HAP-1 (cell line): ENCODE data around the gene HES6.

ENCODE experiments used
- DNase-seq, 2 experiments: peaks; one replicate each; pipeline ENCODE4 v3.0.0-alpha.2; 2016 to 2020; ENCODE audit warnings: low spot score in 2 of 2
- H3K27me3 ChIP-seq: fragments of 250-450 bp; sonication (Bioruptor Pico); 2 replicates; pipeline ENCODE4 v1.5.1; 2020; ENCODE audit warnings: low read depth, mild to moderate bottlenecking, moderate library complexity
- H3K36me3 ChIP-seq: fragments of 250-450 bp; sonication (Bioruptor Pico); replicated peaks from 2 replicates; pipeline ENCODE4 v1.5.1; 2020; ENCODE audit warnings: mild to moderate bottlenecking
- H3K4me1 ChIP-seq: fragments of 250-450 bp; sonication (Bioruptor Pico); 2 replicates; pipeline ENCODE4 v1.5.1; 2020; ENCODE audit warnings: mild to moderate bottlenecking
- H3K4me3 ChIP-seq: fragments of 250-450 bp; sonication (Bioruptor Pico); 2 replicates; pipeline ENCODE4 v1.5.1; 2020; ENCODE audit warnings: mild to moderate bottlenecking, moderate library complexity
- H3K9me3 ChIP-seq: fragments of 250-450 bp; sonication (Bioruptor Pico); 2 replicates; pipeline ENCODE4 v1.5.1; 2020; ENCODE audit warnings: mild to moderate bottlenecking, moderate library complexity
- in situ Hi-C: fragments of 300-500 bp; cut with MboI; formaldehyde crosslinking; loops from 3 replicates; pipeline ENCODE4 v1.14.3; 2020; ENCODE audit warnings: low sequenced_read_pairs, inconsistent platforms, mixed read lengths

The HES6 gene

GRCh38 chr2:238239543-238239862, 335 bp downstream of the HES6 start:
- peaks cover 7% of the 10 kb centered on the region for H3K36me3 ChIP-seq
- H3K4me3 ChIP-seq = peak overlapping the region; percentile 54

GRCh38 chr2:238238766-238239542, 884 bp downstream of the HES6 start:
- in situ Hi-C loops = no loop called here
- peaks cover 16% of the 10 kb centered on the region for H3K4me1 ChIP-seq
- peak overlapping the region; percentile 54 for H3K4me3 ChIP-seq
- H3K27me3 ChIP-seq = no peaks in the 10 kb centered on the region
- peak in 1 of 2 experiments; percentile 65 for DNase-seq
- H3K9me3 ChIP-seq = peaks cover 4% of the 10 kb centered on the region; the same call in 1 of the 2 replicates
- peaks cover 4% of the 10 kb centered on the region for H3K36me3 ChIP-seq

More at GRCh38 chr2:238239543-238239862, 335 bp downstream of the HES6 start:
- H3K4me1 ChIP-seq = peaks cover 15% of the 10 kb centered on the region
- in situ Hi-C loops = no loop called here
- DNase-seq = no peak
- peaks cover 4% of the 10 kb centered on the region; the same call in 1 of the 2 replicates for H3K9me3 ChIP-seq
- H3K27me3 ChIP-seq = no peaks in the 10 kb centered on the region

GRCh38 chr2:238238311-238238765, 1.5 kb downstream of the HES6 start:
- in situ Hi-C loops = no loop called here
- Histone ChIP-seq H3K27me3 (no peaks in the 10 kb centered on the region), H3K36me3 (peaks cover 4% of the 10 kb centered on the region), H3K9me3 (peaks cover 4% of the 10 kb centered on the region; the same call in 1 of the 2 replicates), H3K4me1 (peaks cover 16% of the 10 kb centered on the region), H3K4me3 (peak overlapping the region; percentile 54; the same call in 1 of the 2 replicates)
- no peak for DNase-seq

GRCh38 chr2:238237431-238238135, 2.3 kb downstream of the HES6 start:
- Histone ChIP-seq H3K9me3 (peaks cover 4% of the 10 kb centered on the region; the same call in 1 of the 2 replicates), H3K4me3 (no peak overlapping the region), H3K27me3 (no peaks in the 10 kb centered on the region), H3K36me3 (peaks cover 4% of the 10 kb centered on the region), H3K4me1 (peaks cover 16% of the 10 kb centered on the region)
- no peak for DNase-seq
- in situ Hi-C loops = no loop called here

GRCh38 chr2:238236571-238236970, 3.3 kb downstream of the HES6 start:
- Histone ChIP-seq H3K4me3 (no peak overlapping the region), H3K4me1 (peaks cover 16% of the 10 kb centered on the region), H3K9me3 (no peaks in the 10 kb centered on the region; the same call in 1 of the 2 replicates), H3K27me3 (no peaks in the 10 kb centered on the region), H3K36me3 (peaks cover 4% of the 10 kb centered on the region)
- DNase-seq = no peak
- in situ Hi-C loops = no loop called here

GRCh38 chr2:238235856-238236255, 4.0 kb downstream of the HES6 start:
- H3K27me3 ChIP-seq = no peaks in the 10 kb centered on the region
- no peak for DNase-seq
- no peaks in the 10 kb centered on the region; the same call in 1 of the 2 replicates for H3K9me3 ChIP-seq
- in situ Hi-C loops = no loop called here
- peaks cover 16% of the 10 kb centered on the region for H3K4me1 ChIP-seq
- H3K4me3 ChIP-seq = no peak overlapping the region
- H3K36me3 ChIP-seq = peaks cover 4% of the 10 kb centered on the region

GRCh38 chr2:238235331-238235732, 4.5 kb downstream of the HES6 start:
- Histone ChIP-seq H3K4me1 (peaks cover 16% of the 10 kb centered on the region), H3K9me3 (no peaks in the 10 kb centered on the region; the same call in 1 of the 2 replicates), H3K4me3 (no peak overlapping the region), H3K36me3 (peaks cover 4% of the 10 kb centered on the region), H3K27me3 (no peaks in the 10 kb centered on the region)
- in situ Hi-C loops = no loop called here
- no peak for DNase-seq

- H3K36me3 ChIP-seq = peaks cover under 1% of the 10 kb centered on the region
- no peaks in the 10 kb centered on the region for H3K27me3 ChIP-seq
- H3K4me1 ChIP-seq = peaks cover 9% of the 10 kb centered on the region
- no peak overlapping the region for H3K4me3 ChIP-seq
- no peak for DNase-seq
- H3K9me3 ChIP-seq = no peaks in the 10 kb centered on the region; the same call in 1 of the 2 replicates
- in situ Hi-C loops = no loop called here
Measured at GRCh38 chr2:238233625-238234024, 6.2 kb downstream of the HES6 start.

- DNase-seq = no peak
- H3K9me3 ChIP-seq = no peaks in the 10 kb centered on the region; the same call in 1 of the 2 replicates
- in situ Hi-C loops = no loop called here
- peaks cover 3% of the 10 kb centered on the region; the same call in 1 of the 2 replicates for H3K27me3 ChIP-seq
- H3K4me3 ChIP-seq = no peak overlapping the region
- H3K36me3 ChIP-seq = no peaks in the 10 kb centered on the region
- H3K4me1 ChIP-seq = peaks cover 4% of the 10 kb centered on the region; the same call in 1 of the 2 replicates
Measured at GRCh38 chr2:238231809-238232208, 8.0 kb downstream of the HES6 start.

GRCh38 chr2:238231251-238231793, 8.5 kb downstream of the HES6 start:
- DNase-seq = no peak

GRCh38 chr2:238230699-238231098, 9.1 kb downstream of the HES6 start:
- DNase-seq = no peak
- in situ Hi-C loops = no loop called here
- Histone ChIP-seq H3K36me3 (no peaks in the 10 kb centered on the region), H3K4me3 (no peak overlapping the region), H3K9me3 (no peaks in the 10 kb centered on the region; the same call in 1 of the 2 replicates), H3K27me3 (peaks cover 3% of the 10 kb centered on the region; the same call in 1 of the 2 replicates), H3K4me1 (peaks cover 4% of the 10 kb centered on the region; the same call in 1 of the 2 replicates)

More at GRCh38 chr2:238231251-238231793, 8.5 kb downstream of the HES6 start:
- no peaks in the 10 kb centered on the region; the same call in 1 of the 2 replicates for H3K9me3 ChIP-seq
- H3K4me1 ChIP-seq = peaks cover 4% of the 10 kb centered on the region; the same call in 1 of the 2 replicates
- peaks cover 3% of the 10 kb centered on the region; the same call in 1 of the 2 replicates for H3K27me3 ChIP-seq
- H3K4me3 ChIP-seq = no peak overlapping the region
- in situ Hi-C loops = no loop called here
- no peaks in the 10 kb centered on the region for H3K36me3 ChIP-seq

- Histone ChIP-seq H3K36me3 (no peaks in the 10 kb centered on the region), H3K9me3 (no peaks in the 10 kb centered on the region; the same call in 1 of the 2 replicates), H3K4me3 (no peak overlapping the region), H3K4me1 (no peaks in the 10 kb centered on the region), H3K27me3 (peaks cover 3% of the 10 kb centered on the region; the same call in 1 of the 2 replicates)
- in situ Hi-C loops = no loop called here
- no peak for DNase-seq
Measured at GRCh38 chr2:238228700-238229099, 11.1 kb downstream of the HES6 start.

- Histone ChIP-seq H3K27me3 (peaks cover 3% of the 10 kb centered on the region; the same call in 1 of the 2 replicates), H3K9me3 (no peaks in the 10 kb centered on the region; the same call in 1 of the 2 replicates), H3K4me3 (no peak overlapping the region), H3K4me1 (no peaks in the 10 kb centered on the region), H3K36me3 (no peaks in the 10 kb centered on the region)
- DNase-seq = no peak
- in situ Hi-C loops = no loop called here
Measured at GRCh38 chr2:238227587-238228032, 12.2 kb downstream of the HES6 start.
